H9 (cell line): ENCODE data around the gene MYOM1. TPM values are rescaled to one million over a fixed set of nuclear protein-coding genes. Genes with fewer than 3 reads are reported as not detected.

Experiments used
- DNase-seq: peaks from one replicate; pipeline ENCODE4 v3.0.0-alpha.2; 2017
- H2AFZ ChIP-seq: one replicate; pipeline ENCODE4 v1.6.1; 2013; ENCODE audit warnings: mild to moderate bottlenecking, low read length, control low read depth, moderate library complexity
- H2AK5ac ChIP-seq: 2 replicates; pipeline ENCODE4 v1.6.1; 2013; ENCODE audit warnings: low read length, control low read depth, mixed read lengths; ENCODE audit not compliant: insufficient read length
- H2BK120ac ChIP-seq: one replicate; pipeline ENCODE4 v1.6.1; 2013; ENCODE audit warnings: low read depth, mild to moderate bottlenecking, low read length, control low read depth, inconsistent platforms; ENCODE audit not compliant: poor library complexity, severe bottlenecking
- H2BK12ac ChIP-seq: 2 replicates; pipeline ENCODE4 v1.6.1; 2013; ENCODE audit warnings: low read length, control low read depth, mixed read lengths, low read depth; ENCODE audit not compliant: insufficient read length
- H2BK15ac ChIP-seq: 2 replicates; pipeline ENCODE4 v1.6.1; 2013; ENCODE audit warnings: low read depth, low read length, control low read depth
- H2BK20ac ChIP-seq: one replicate; pipeline ENCODE4 v1.6.1; 2013; ENCODE audit warnings: low read depth, mild to moderate bottlenecking, low read length, control low read depth, inconsistent platforms; ENCODE audit not compliant: poor library complexity, severe bottlenecking
- H2BK5ac ChIP-seq: 2 replicates; pipeline ENCODE4 v1.6.1; 2013; ENCODE audit warnings: low read length, control low read depth, mixed read lengths; ENCODE audit not compliant: insufficient read length
- H3K14ac ChIP-seq: 2 replicates; pipeline ENCODE4 v1.6.1; 2013; ENCODE audit warnings: low read length, control low read depth; ENCODE audit not compliant: insufficient read depth
- H3K18ac ChIP-seq: 2 replicates; pipeline ENCODE4 v1.6.1; 2013; ENCODE audit warnings: low read depth, mild to moderate bottlenecking, mixed read lengths, low read length, control low read depth; ENCODE audit not compliant: insufficient read length
- H3K23ac ChIP-seq: 2 replicates; pipeline ENCODE4 v1.6.1; 2013; ENCODE audit warnings: low read length, control low read depth, mixed read lengths, low read depth; ENCODE audit not compliant: insufficient read length
- H3K23me2 ChIP-seq: 2 replicates; pipeline ENCODE4 v1.6.1; 2013; ENCODE audit warnings: low read depth, mild to moderate bottlenecking, mixed read lengths, low read length, control low read depth; ENCODE audit not compliant: insufficient read length, poor library complexity, severe bottlenecking
- H3K27ac ChIP-seq: 2 replicates; pipeline ENCODE4 v1.5.1; 2013; ENCODE audit warnings: low read length, control low read depth, mixed read lengths, low read depth; ENCODE audit not compliant: insufficient read length
- H3K27me3 ChIP-seq: 2 replicates; pipeline ENCODE4 v1.6.1; 2013; ENCODE audit warnings: low read length, control low read depth, inconsistent platforms; ENCODE audit not compliant: insufficient read depth
- H3K4ac ChIP-seq: 2 replicates; pipeline ENCODE4 v1.6.1; 2013; ENCODE audit warnings: low read depth, mild to moderate bottlenecking, control low read depth, inconsistent platforms, low read length, moderate library complexity
- H3K4me1 ChIP-seq: 2 replicates; pipeline ENCODE4 v1.6.1; 2013; ENCODE audit warnings: low read length, control low read depth, inconsistent platforms; ENCODE audit not compliant: insufficient read depth
- H3K4me2 ChIP-seq: 2 replicates; pipeline ENCODE4 v1.6.1; 2013; ENCODE audit warnings: low read length, control low read depth, mixed read lengths; ENCODE audit not compliant: insufficient read length, insufficient read depth
- H3K56ac ChIP-seq: 2 replicates; pipeline ENCODE4 v1.6.1; 2013; ENCODE audit warnings: low read depth, mild to moderate bottlenecking, mixed read lengths, low read length, control low read depth; ENCODE audit not compliant: insufficient read length
- H3K79me1 ChIP-seq: 2 replicates; pipeline ENCODE4 v1.6.1; 2013; ENCODE audit warnings: low read depth, mild to moderate bottlenecking, moderate library complexity, low read length, control low read depth, inconsistent platforms; ENCODE audit not compliant: insufficient read depth, poor library complexity, severe bottlenecking
- H3K79me2 ChIP-seq: 2 replicates; pipeline ENCODE4 v1.6.1; 2013; ENCODE audit warnings: low read length, control low read depth, inconsistent platforms; ENCODE audit not compliant: insufficient read depth
- H3K9ac ChIP-seq: 2 replicates; pipeline ENCODE4 v1.6.1; 2013; ENCODE audit warnings: low read length, control low read depth, mixed read lengths; ENCODE audit not compliant: insufficient read length; ENCODE audit errors: extremely low read depth
- H3K9me3 ChIP-seq: one replicate; pipeline ENCODE4 v1.6.1; 2013; ENCODE audit warnings: low read depth, low read length, inconsistent platforms; ENCODE audit not compliant: control insufficient read depth
- H3T11ph ChIP-seq: one replicate; pipeline ENCODE4 v1.6.1; 2013; ENCODE audit warnings: mild to moderate bottlenecking, low read length, control low read depth, inconsistent platforms
- H4K20me1 ChIP-seq: one replicate; pipeline ENCODE4 v1.6.1; 2013; ENCODE audit not compliant: control insufficient read depth, insufficient read length, insufficient read depth
- H4K5ac ChIP-seq: 2 replicates; pipeline ENCODE4 v1.6.1; 2013; ENCODE audit warnings: low read depth, mild to moderate bottlenecking, mixed read lengths, low read length, control low read depth; ENCODE audit not compliant: insufficient read length
- H4K8ac ChIP-seq: replicated peaks from 2 replicates; pipeline ENCODE4 v1.6.1; 2013; ENCODE audit warnings: low read length, control low read depth, mixed read lengths, low read depth; ENCODE audit not compliant: insufficient read length
- H4K91ac ChIP-seq: 2 replicates; pipeline ENCODE4 v1.6.1; 2013; ENCODE audit warnings: low read depth, mild to moderate bottlenecking, moderate library complexity, mixed read lengths, low read length, control low read depth; ENCODE audit not compliant: insufficient read length
- H3K27ac Mint-ChIP-seq, 3 experiments: 2 replicates in 2 of 3; 3 replicates in 1 of 3; pipeline ENCODE4 v1.8.0; 2020 to 2021; ENCODE audit warnings: mixed read lengths in 3 of 3, mild to moderate bottlenecking in 1 of 3, moderate library complexity in 1 of 3
- H3K27me3 Mint-ChIP-seq: 2 replicates; pipeline ENCODE4 v1.8.0; 2021; ENCODE audit warnings: low read depth, mild to moderate bottlenecking, moderate library complexity, mixed read lengths
- H3K36me3 Mint-ChIP-seq, 3 experiments: 2 replicates in 2 of 3; 3 replicates in 1 of 3; pipeline ENCODE4 v1.8.0; 2020 to 2021; ENCODE audit warnings: low read depth in 3 of 3, mixed read lengths in 3 of 3; ENCODE audit not compliant: insufficient read depth in 1 of 3
- H3K4me1 Mint-ChIP-seq, 2 experiments: 2 replicates each; pipeline ENCODE4 v1.8.0; 2020; ENCODE audit warnings: mixed read lengths in 2 of 2
- H3K4me3 Mint-ChIP-seq, 2 experiments: 2 replicates in 1 of 2; 3 replicates in 1 of 2; pipeline ENCODE4 v1.8.0; 2020 to 2021; ENCODE audit warnings: mild to moderate bottlenecking in 2 of 2, mixed read lengths in 2 of 2, moderate library complexity in 1 of 2
- H3K9me3 Mint-ChIP-seq, 2 experiments: 2 replicates in 1 of 2; 3 replicates in 1 of 2; pipeline ENCODE4 v1.8.0; 2020; ENCODE audit warnings: mild to moderate bottlenecking in 2 of 2, mixed read lengths in 2 of 2, moderate library complexity in 1 of 2
- CTCF ChIP-seq: fragments of 200-600 bp; sonication (generic); conservative IDR thresholded peaks from 3 replicates; pipeline ENCODE4 v1.8.0; 2021; ENCODE audit warnings: antibody characterized with exemption, mild to moderate bottlenecking
- WGBS: extraction: QIAGEN DNeasy Blood & Tissue Kit; methylation state at CpG from one replicate; pipeline ENCODE4 v1.1.7; 2013; ENCODE audit warnings: missing lambda C conversion rate, low lambda C conversion rate, mixed read lengths; ENCODE audit not compliant: insufficient read length; ENCODE audit errors: extremely low coverage; 5-methylcytosine and 5-hydroxymethylcytosine counted together
- total RNA-seq: library from RNA; stranded (reverse); gene quantifications from 2 replicates; pipeline ENCODE4 v1.2.1, GENCODE V29; 2021

Gene MYOM1
- total RNA-seq, 1 experiment from 2014 or later = 0.17 TPM

- Histone ChIP-seq H3K14ac (no peak overlapping the region), H3K27ac (no peak overlapping the region), H4K91ac (no peak overlapping the region), H3K23ac (no peak overlapping the region), H2AFZ (no peak overlapping the region), H3K27me3 (no peaks in the 10 kb centered on the region), H3K18ac (no peak overlapping the region), H3K4me1 (0 out of 2 replicates have a peak, but pooled peaks cover 3% of the 10 kb centered on the region), H3K4me2 (no peak overlapping the region), H3K9me3 (no peaks in the 10 kb centered on the region), H4K20me1 (no peaks in the 10 kb centered on the region), H2BK120ac (no peak overlapping the region), H3K4ac (no peak overlapping the region), H4K5ac (no peak overlapping the region), H3K79me1 (no peaks in the 10 kb centered on the region), H2AK5ac (no peak overlapping the region), H2BK20ac (no peak overlapping the region), H3K23me2 (no peaks in the 10 kb centered on the region), H4K8ac (no peak overlapping the region), H2BK5ac (no peak overlapping the region), H3T11ph (no peak overlapping the region), H3K9ac (no peak overlapping the region), H3K56ac (no peak overlapping the region), H2BK15ac (no peak overlapping the region), H3K79me2 (no peaks in the 10 kb centered on the region), H2BK12ac (no peak overlapping the region)
- H3K4me1 Mint-ChIP-seq = peaks cover 14 to 16% of the 10 kb centered on the region in 2 experiments
- no peak overlapping the region for H3K27ac Mint-ChIP-seq
- no peak for DNase-seq
- no peaks in the 10 kb centered on the region for H3K9me3 Mint-ChIP-seq
- H3K27me3 Mint-ChIP-seq = no peaks in the 10 kb centered on the region; the same call in 1 of the 2 replicates
- TF ChIP-seq CTCF = no peak
- no peaks in the 10 kb centered on the region for H3K36me3 Mint-ChIP-seq
- no peak overlapping the region for H3K4me3 Mint-ChIP-seq
- WGBS = no CpG with 5 or more reads among the region's 5 CpGs
These were observed 96.9 kb downstream of the MYOM1 start for GRCh38 chr18:3122851-3123250.
